ENCODE data around the gene NBDY.

DNA sequence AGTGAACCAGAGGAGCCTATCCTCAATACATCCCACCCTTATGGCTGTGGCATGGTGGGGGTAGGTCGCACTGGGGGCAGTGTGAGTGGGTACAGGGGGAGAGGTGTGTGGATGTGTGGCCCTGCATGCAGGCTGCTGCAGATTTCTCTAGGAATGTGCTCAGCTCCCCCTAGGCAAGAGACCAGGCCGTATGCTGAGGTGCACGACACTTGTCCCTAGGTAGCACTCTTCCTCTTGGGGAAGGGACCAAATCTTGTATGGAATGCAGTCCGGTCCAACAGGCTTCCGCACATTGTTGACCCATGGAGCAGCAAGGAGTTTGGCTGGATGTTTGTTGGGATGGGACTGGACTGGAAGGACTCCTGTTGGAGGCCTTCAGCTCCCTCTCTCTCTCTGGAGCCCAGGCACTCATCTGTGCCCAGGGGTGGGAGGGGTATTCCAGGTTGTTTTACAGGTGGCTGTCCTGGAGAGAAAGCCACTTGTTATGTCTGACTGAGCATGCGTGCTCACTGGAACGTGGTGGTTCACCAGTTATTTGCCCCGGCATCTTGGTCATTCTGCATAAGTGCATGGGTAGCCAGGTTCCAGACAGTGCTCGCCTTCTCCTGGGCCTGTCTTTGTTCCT, 55.1 kb downstream of the NBDY start:
- TF ChIP-seq, protein P1, sequence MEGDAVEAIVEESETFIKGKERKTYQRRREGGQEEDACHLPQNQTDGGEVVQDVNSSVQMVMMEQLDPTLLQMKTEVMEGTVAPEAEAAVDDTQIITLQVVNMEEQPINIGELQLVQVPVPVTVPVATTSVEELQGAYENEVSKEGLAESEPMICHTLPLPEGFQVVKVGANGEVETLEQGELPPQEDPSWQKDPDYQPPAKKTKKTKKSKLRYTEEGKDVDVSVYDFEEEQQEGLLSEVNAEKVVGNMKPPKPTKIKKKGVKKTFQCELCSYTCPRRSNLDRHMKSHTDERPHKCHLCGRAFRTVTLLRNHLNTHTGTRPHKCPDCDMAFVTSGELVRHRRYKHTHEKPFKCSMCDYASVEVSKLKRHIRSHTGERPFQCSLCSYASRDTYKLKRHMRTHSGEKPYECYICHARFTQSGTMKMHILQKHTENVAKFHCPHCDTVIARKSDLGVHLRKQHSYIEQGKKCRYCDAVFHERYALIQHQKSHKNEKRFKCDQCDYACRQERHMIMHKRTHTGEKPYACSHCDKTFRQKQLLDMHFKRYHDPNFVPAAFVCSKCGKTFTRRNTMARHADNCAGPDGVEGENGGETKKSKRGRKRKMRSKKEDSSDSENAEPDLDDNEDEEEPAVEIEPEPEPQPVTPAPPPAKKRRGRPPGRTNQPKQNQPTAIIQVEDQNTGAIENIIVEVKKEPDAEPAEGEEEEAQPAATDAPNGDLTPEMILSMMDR (IDR thresholded peaks at IDR 0.05) = no peak
- no peak for TF ChIP-seq POLR2AphosphoS5 (IDR thresholded peaks at IDR 0.05)

Measured in prostate gland (tissue), 2 donors.